SIG-M5 (cell line): Measurements from ENCODE around the gene RABGAP1L.

ENCODE experiments used
- DNase-seq: peaks from one replicate; lab custom pipeline; 2025; lab: John Stamatoyannopoulos, UW

The RABGAP1L gene

DNA sequence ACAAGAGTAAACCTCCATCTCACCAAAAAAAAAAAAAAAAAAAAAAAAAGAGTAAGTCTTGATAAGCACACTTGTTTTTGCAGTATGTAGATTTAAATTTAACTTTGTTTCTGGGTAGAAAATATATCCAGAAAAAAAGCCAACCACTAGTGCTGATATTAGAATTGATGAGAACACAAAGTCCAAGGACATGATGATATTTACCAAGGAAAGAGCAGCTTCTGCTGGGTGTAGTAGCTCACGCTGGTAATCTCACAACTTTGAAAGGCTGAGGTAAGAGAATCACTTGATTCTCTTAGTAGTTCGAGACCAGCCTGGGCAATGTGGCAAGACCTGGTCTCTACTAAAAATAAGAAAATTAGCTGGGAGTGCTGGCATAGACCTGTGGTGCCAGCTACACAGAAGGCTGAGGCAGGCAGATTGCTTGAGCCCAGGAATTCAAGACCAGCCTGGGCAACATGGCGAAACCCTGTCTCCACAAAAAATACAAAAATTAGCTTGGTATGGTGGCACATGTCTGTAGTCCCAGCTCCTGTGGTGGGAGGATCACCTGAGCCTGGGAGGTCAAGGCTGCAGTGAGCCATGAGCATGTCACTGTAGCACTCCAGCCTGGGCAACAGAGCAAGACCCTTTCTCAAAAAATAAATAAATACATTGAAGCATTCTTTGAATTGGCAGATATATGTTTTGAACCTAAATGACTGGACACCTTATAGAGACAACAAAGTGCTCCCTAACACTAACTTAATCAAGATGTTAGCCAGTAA, 776.8 kb downstream of the RABGAP1L start:
- DNase-seq, result no peak

DNA sequence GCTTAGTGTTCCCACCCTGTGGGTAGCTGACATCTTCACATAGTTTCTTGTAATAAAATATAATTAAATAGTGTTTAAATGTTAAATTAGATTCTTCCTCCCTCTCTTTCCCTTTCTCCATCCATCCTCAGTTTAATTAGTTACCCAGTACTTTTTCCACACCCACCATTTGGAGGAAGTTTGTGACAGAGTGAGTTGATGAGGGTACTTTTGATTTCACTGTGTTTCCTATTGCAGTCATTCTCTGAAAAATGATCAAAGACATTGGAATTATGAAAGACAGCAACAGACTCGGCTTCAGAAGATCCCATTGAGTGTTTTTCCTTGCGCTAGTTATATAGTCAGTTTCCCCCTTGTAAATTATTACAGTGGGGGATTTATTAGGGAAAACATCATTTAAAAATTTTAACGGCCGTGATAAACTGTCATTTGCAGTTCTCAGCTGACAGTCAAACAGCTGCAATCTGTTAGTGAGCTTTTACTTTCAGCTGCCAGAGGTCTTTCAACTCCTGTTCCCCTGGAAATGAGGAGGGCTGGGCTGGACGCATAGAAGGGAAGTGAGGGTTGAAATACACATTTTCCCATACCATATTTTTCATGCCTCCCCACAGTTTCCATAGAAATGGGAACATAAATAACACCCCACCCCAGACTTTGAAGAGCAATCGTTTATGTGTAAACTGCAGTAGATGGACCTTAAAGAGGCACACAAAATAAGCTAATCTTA, 779.1 kb downstream of the RABGAP1L start:
- DNase-seq, result no peak

DNA sequence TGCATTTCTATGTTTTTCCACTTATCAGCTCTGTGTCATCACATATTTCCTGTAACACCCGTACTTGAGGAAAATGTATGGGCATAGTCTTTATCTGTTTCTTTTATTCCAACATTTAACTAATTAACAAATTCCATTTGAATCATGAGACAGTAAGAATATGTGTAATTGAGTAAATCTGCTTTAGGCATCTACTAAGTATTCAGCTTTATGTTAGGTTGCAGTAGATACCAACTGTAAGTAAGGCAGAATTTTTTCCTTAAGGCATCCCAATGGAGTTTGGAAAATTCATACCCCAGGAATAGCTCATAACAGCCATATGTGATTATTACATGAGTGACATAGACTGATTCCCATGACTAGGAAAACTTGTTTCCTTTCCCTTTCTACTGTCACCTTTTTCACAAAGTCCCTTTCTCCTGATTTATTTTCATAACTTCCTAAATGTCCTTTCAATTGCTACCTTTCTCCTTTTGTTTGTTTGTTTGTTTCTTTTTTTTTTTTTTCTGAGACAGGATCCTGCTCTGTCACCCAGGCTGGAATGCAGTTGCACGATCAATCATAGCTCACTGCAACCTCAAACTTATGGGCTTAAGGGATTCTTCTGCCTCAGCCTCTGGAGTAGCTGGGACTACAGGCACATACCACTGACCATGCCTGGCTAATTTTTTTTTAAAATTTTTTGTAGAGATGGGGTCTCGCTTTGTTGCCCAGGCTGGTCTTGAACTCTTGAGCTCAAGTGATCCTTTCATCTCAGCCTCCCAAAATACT, 780.6 kb downstream of the RABGAP1L start:
- no peak for DNase-seq

DNA sequence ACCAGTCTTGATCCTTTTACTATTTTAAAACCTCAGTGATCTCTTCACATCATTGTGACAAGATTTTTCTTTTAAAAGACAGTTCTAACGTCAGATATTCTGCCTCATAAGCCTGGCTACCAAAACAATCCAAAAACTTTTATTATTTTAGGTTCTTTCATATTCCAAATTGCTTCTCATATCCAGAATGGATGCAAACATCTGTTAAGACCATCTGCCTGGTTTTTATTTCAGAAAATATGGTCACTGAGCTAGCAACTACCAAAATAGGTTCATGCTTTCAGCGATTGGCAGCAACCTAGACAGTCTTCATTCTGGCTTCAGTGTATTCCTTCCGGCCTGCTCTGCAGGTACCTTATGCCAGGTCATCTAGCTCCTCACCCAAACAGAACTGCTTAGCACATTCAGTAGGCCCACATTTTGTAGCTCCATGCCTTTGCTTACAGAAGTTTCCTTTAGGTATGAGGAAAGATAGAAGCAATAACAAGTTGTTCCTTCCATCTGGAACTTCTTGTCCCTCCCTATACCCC, 781.4 kb downstream of the RABGAP1L start:
- DNase-seq, result no peak

DNA sequence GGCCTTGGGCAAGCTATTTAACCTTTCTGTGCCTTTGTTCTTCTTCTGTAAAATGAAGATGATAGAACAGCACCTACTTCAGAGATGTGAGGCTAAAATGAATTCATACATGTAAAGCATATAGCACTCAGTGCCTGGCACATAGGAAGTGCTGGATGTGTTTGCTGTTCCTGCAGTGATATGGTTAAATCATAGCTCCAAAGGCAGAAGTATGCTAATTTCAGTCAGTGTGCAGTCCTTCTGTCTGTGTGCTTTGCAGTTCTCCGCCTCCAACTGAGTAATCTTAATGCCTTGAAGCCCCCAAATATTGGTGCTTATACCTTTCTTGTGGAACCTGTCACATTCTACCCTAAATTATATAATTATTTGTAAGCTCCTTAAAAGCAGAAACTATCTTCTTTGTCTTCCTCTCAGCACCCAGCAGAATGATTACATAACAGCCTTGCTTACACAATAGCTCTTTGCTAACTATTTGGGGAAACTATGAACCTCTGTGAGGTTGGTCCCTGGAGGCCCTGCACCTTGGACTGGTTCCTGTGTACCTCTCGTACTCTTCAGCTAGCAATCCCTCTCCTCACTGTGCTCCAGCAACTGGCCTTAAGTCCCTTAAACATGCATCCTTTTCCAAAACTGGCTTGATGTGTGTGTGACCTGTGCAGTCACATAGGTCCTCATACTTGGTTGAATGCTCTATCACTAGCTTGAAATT, 783.4 kb downstream of the RABGAP1L start:
- peak; percentile 75 for DNase-seq

DNA sequence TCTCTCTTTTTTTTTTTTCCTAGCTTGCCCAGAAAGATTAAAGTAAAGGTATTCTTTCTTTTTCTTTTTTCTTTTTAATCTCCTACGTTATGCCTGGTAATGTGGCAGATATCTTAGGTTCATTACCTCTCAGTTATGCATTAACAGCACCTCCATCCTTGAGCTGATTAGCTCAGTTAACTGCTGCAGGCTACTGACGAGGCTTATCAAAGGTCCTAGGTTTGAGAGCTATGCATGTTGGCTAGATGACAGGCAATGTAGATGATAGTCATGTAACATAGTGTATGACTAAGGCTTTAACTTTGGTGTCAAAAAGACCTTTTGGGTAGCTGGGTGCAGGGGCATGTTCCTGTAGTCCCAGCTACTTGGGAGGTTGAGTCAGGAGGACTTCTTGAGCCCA, 786.7 kb downstream of the RABGAP1L start:
- DNase-seq, result no peak

DNA sequence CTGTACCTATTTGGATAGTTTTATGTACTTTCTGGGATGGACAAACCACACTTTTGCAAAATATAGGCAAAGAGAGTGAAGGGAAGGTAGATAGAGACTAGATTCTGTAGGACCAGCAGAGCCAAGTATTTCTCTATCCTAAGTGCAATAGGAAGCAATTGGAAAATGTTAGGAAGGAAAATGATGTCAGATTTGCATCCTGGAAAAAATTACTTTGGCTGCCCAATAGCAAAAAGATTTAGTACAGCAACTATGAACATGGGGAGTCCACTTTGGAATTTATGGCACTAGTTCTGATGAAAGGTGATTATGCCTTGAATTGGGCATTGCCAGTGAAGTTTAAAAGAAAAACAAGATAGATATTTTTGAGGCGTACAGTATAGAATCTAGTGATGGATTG, 789.7 kb downstream of the RABGAP1L start:
- DNase-seq, result no peak

DNA sequence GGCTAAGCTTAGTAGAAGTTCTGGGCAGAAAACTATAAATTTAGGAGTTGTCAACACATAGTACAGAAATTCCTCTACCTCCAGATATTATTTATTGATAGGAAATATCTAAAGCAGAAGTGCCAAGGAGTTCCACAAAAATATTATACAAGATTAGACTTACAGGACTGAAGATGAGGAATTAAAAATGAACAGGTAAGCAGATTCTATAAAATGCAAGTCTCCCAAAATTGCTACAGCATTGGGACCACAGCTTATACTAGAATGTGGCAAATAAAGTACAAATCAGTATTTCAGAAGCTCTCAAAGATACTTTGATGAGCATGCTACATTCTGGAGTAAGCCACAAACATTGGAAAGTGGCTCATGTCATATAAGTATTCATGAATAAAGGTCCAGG, 790.3 kb downstream of the RABGAP1L start:
- no peak for DNase-seq

DNA sequence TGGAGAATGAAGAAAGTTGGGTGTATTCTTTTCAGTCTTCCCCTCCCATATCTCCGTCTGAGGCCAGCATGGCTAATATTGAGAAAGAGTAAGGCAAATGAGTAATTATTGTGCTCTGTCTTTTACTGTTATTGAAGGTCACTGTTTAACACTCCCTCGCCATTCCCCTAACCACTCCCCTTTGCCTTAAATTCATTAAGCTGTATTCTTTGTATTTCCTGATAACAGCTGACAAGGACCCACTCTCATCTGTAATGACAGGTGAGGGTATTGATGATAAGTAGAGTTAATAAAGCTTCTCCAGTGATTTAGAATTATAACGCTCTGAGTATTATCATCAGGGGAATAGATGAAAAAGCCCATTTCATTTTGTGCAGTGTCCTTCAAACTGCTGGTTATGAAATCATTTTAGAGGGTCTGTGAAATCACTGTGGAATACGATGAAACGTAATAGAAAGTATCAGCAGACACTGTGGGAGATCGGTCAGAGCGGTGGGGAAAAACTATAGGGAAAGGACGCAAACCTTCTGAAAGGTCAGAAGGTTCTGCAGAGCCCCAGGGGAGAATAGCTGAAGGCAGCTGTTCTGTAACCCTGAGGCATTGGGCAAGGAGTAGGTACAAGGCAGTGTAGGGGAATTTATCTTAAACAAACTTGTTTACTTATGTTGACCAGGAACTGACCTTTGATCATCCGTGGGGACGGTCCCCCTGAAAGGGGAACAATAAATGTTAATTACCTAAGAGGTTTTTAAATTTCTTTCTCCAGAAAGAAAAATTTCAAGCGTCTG, 794.2 kb downstream of the RABGAP1L start:
- no peak for DNase-seq

DNA sequence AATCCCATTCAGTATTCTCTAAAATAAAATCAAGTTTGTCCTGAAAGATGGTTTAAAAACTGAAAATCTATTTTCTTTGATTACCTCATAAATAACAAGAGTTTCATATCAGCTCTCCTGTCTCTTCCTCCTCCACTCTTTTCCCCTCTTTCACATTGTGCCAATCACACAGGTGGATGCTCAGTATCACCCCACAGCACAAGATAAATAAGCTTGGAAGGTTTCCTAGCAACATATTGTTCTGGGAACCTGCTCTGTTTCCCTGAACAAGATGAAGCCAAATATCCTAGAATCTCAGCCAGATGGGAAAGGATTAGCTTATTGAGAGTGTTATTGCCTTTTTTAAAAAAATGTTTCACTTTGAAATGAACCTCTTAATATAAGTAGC, 794.7 kb downstream of the RABGAP1L start:
- DNase-seq, result no peak

DNA sequence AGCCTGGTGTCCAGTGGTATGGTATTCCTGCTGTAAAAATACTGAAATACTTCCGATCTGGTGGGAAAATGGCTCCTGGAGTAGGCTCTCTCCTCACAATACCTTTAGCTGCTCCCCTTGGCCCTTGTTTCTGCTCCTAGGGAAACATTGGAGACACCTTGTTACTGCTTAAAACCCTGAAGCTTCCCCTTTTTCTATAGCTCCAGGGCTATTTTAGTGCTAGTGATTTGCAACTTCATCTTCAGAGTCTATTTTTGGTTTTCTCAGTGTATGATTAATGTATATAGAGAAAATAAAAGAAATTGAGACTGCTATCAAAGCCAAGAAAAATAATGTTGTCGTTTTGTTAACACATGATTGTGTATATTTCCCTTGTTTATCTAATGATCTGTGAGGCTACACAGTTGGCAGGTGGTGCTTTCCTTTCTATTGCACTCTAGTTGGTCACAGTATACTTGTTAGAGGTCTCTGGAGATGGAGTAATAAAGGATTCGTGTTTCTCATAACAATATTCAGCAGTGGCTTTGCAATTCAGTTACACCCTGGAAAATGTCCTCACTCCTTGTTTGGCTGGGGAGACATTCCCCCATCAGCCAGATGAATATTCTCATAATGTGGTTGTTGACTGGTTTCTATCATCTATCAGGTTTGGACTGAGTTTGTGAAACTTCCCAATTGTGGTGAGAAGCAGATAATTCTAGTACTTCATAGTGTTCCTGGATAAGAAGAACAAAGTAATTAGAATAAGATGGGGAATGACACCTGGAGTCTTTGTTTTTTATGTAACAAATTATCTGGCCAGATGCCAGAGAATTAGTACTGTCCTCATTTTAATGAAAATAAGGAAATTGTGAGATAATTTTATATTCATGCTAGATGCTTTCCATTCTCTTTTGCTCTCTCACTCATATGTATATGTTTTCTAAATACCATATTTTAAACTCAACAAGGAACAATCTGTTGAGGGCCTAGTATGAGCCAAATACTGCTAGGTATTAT, 795.6 kb downstream of the RABGAP1L start:
- no peak for DNase-seq

DNA sequence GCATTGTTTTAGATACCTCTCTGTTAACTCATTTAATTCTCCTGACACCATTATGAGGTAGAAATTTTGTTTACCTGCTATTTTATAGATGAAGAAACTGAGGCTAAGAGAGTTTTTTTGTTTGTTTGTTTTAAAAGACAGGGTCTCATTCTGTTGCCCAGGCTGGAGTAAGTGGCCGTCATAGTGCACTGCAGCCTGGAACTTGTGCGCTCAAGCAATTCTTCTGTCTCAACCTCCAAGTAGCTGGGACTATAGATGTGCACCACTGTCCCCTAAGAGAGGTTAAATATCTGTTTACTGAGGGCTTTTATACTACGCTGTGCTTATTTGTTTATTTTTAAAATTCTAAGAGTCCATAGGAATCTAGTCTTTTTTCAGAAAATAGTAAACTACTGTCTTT, 796.8 kb downstream of the RABGAP1L start:
- DNase-seq, result no peak

DNA sequence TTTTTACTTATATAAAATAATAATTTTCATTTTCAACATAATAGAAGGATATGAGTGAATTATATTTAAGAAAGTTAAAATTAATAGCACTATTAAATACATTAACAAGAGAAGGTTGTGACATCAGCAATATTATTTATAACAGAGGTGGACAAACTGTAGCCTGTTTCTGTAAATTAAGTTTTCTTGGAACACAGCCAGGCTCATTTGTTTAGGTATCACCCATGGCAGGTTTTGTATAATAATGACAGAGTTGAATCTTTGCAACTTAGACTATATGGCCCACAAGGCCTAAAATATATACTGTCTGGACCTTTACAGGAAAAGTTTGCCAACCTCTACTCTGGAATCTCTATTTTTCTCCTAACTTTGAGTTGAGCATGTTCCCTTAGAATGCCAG, 797.7 kb downstream of the RABGAP1L start:
- DNase-seq, result no peak

DNA sequence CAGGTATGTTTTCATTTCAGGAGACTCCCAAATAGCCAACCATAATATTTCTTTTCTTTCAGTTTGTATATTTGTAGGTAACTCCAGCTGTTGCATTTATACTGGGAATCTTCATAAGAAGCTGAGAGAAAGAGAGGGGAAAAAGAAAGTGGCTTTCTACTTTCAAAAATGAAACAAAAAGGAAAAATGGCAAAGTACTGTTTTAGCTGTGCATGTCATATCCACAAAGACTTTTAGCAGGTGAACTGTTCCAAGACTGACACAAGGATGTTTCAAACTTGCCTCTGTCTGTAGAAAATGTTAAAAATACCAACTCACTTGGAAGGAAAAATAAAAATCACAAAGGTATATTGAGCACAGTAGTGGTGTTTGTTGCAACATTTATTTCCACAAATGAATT, 798.5 kb downstream of the RABGAP1L start:
- DNase-seq, result no peak

DNA sequence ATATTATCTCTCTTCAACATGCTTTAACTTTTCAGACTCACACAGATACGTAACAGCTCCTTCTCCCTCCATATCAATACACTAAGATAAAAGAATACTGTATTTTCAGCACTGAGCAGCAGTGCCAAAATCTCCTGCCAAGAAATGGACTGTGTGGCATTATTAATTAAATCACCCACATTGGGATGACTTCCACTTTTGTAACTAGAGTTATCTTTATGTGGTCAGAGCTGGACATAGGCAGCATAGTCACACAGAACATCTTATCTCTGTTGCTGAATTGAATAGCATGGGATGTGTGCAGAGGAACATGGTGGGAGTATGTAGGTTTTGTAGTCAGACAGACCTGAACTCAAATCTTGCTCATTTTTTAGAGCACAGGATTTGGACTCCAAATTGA, 799.1 kb downstream of the RABGAP1L start:
- DNase-seq, result no peak

DNA sequence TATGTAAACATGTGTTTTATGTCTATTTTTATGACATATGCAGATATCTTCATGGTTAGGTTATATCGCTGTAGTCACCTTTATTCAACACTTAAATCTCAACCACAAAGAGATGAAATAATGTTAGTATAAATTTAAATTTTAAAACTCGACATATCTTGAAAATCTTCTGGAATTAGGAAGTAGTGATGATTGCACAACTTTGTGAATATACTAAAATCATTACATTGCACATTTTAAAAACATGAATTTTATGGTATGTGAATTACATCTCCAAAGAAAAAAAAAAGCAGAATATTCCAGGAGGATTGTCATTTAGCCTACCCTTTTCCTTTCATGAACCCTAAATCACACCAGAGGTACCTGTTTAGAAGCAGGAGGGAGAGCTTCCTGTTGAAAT, 801.0 kb downstream of the RABGAP1L start:
- DNase-seq, result no peak

DNA sequence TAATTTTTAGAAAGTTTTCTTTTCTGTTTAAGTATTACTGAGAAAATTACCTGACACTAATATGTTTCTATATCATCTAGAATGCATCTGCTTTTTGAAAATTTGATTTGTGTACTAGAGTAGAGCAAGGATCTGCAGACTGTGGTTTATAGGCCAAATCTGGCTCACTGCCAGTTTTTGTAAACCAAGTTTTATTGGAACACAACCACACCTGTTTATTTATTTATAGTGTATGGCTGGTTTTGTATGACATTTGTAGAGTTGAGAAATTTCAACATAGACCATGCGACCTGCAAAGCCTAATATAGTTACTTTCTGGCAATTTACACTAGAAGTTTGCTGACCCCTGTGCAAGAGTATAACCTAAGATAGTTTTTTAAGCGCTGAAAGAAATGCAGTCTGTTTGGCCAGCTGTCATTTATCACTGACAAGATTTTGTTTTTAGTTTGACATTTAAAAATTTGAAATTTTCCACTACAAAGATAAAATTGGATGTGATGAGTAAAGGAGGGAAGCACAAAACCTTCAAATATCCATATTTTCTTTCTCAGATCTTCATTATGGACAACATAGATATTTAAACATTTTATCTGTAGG, 804.3 kb downstream of the RABGAP1L start:
- DNase-seq, result no peak

DNA sequence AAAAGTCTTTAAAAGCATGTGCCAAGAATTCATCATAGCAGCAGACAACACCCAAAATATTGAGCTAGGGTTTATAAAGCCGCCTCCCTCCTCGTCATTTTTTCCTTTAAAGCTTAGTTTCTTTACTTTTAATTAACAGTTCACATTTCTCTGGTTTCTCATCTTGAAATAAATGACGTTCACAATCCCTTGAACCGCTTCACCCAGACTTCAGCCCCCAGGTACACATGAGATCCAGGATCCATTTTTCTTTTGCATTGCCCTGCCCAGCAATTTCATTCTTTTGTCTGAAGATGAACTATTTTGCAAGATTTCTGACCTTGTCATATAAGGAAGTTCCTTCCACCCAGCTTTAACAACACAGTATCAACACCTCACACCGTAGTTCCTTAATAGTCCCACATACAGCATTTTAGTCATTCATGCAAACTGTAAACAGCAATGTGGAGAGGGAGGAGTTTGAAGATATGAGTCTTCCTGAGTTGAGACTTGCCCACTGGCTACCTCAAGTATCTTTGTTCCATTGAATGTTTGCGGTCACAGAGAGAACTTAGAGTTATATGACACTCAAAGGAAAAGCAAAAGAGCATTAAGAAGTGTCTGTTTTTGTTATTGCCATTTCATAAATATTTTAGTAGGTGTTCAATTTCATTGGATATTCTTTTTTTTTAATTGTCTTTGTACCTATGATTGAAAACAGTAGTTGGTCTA, 805.1 kb downstream of the RABGAP1L start:
- peak; percentile 91 for DNase-seq

DNA sequence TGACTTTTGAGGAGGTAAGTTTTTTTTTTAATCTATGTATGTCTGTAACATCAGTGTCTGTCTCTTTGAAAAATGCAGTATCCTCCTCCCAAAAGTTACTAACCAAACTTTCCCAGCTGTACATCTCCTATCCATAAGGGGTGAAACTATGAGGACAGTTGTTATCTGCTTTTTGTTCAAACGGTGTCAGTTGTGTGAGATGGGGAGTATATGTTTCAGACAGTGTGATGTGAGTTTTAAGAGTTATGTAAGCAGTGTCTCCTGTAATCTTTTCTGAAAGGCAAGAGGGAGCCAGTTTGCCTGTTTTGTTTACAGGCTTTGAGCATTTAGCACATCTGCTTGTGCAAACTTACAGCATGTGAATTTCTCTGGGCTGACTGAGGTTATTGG, 805.6 kb downstream of the RABGAP1L start:
- DNase-seq, result no peak
